ENCODE results near the gene SMC4. TPM values are rescaled to one million over a fixed set of nuclear protein-coding genes. Genes with fewer than 3 reads are reported as not detected.

The SMC4 gene
- total and polyA plus RNA-seq, 10 of the 15 experiments (the other 5 are each of a cell fraction or from before 2014, with no cell fraction given), result 75.6 to 288 (median 136) TPM

DNA sequence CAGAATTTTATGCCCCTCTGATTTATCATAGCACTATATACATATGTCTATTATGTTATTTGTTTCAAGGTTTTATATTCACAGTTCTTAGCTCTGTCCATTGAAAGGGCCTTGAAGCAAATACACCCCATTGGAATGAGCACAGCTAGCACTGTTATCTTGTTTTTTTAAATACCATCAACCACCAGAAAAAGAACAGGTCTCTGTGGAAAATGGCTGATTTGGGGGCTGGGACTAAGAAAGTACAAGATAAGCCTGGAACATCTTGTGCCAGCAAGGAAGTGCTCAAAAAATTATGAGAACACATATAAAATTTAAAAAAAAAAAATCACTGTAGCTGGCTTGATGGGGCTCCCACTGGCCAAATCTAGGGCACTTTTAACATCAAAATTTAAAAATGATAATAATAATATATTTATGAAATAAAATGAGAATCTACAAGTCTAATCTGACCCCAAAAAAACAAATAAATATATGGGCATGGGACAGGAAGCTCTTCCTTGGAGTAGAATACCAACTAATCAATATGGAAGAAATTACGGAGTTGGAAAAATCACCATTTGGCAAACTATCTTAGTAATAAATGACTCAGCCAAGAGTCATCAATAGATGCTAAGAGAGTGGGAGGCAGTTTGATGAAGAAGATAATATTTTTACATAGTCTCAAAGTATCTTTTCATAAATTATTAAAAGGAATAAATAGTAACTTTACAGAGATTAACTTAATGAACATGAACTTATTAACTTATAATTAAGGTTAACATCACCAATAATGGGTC is 20.9 kb upstream of the SMC4 start:
- Histone ChIP-seq H3K27ac (ENCODE audit: control insufficient read depth, insufficient read depth) (no peak overlapping the region), H3K4me3 (no peak overlapping the region), H3K79me2 (ENCODE audit: control insufficient read depth, insufficient read depth, low read length) (no peaks in the 10 kb centered on the region), H3K4me2 (ENCODE audit: control insufficient read depth, insufficient read depth) (no peak overlapping the region), H3K9ac (ENCODE audit: control insufficient read depth, insufficient read depth, low read length) (no peak overlapping the region), H3K4me1 (ENCODE audit: control insufficient read depth, insufficient read depth, low read length) (no peaks in the 10 kb centered on the region), H3K27me3 (replicated peaks in 1 of 2; ENCODE audit: control insufficient read depth in 2 of 2, insufficient read depth in 2 of 2, low read length in 1 of 2) (no peaks in the 10 kb centered on the region), H2AFZ (ENCODE audit: control insufficient read depth, low read depth, low read length) (no peak overlapping the region), H3K36me3 (ENCODE audit: control insufficient read depth in 2 of 2, insufficient read depth in 2 of 2, low read length in 1 of 2) (peaks cover 0 to 4% of the 10 kb centered on the region in 2 experiments; a peak in 1 of 4 replicates), H3K9me3 (replicated peaks; ENCODE audit: control insufficient read depth, insufficient read depth, low read length) (no peaks in the 10 kb centered on the region), H4K20me1 (ENCODE audit: control insufficient read depth, insufficient read depth) (no peaks in the 10 kb centered on the region)
- intact Hi-C loops (cut with micrococcal nuclease; ENCODE audit: unreplicated experiment), result no loop called here
- DNase-seq (ENCODE audit: low read depth, low spot score) (no peak), FAIRE-seq (no peak), ATAC-seq (no peak)
- in situ Hi-C loops (cut with MboI), result no loop called here
- 93% methylated on average over 1 of the region's 1 CpG for WGBS (ENCODE audit: insufficient coverage, insufficient replicate concordance, low lambda C conversion rate, missing lambda C conversion rate)
- BruUV-seq (replicated peaks), result no TSS peak
- ChIA-PET POLR2A (interaction anchor here (0.7 kb wide), 1 partner anchor 860 kb away, joined by 3 read pairs; no protein-coding TSS in a partner anchor), CTCF (interaction anchor here (0.6 to 1.3 kb wide), 2 partner anchors 9 to 135 kb away, joined by 3 to 5 read pairs; no protein-coding TSS in a partner anchor), RAD21 (ENCODE audit: unreplicated experiment) (no interaction called here), SMC1A (ENCODE audit: uncharacterized antibody, unreplicated experiment) (interaction anchor here (0.5 to 1.2 kb wide), 3 partner anchors 9 to 478 kb away, joined by 3 to 4 read pairs (median 4); no protein-coding TSS in a partner anchor)
- TF ChIP-seq RCOR1 (conservative IDR thresholded peaks at IDR 0.05; ENCODE audit: low read depth, low read length) (no peak), SIN3A (IDR thresholded peaks at IDR 0.05; ENCODE audit: low read depth, low read length) (no peak), ZBTB33 (IDR thresholded peaks at IDR 0.05) (no peak), RAD21 (IDR thresholded peaks at IDR 0.05; ENCODE audit: insufficient read depth, low read depth, low read length) (no peak), MEF2A (IDR thresholded peaks at IDR 0.05; ENCODE audit: insufficient read depth, low read depth, low read length) (no peak), RAD51 (IDR thresholded peaks at IDR 0.05) (no peak), JUND (IDR thresholded peaks at IDR 0.05; ENCODE audit: low read depth, low read length) (no peak), ZBED1 (IDR thresholded peaks at IDR 0.05; ENCODE audit: borderline replicate concordance) (no peak), E2F4 (IDR thresholded peaks at IDR 0.05; ENCODE audit: low read depth, low read length) (no peak), MTA3 (IDR thresholded peaks at IDR 0.05; ENCODE audit: borderline replicate concordance, low read length) (no peak), RFX5 (IDR thresholded peaks at IDR 0.05; ENCODE audit: low read depth, low read length) (no peak)
- TF ChIP-seq, protein P1, sequence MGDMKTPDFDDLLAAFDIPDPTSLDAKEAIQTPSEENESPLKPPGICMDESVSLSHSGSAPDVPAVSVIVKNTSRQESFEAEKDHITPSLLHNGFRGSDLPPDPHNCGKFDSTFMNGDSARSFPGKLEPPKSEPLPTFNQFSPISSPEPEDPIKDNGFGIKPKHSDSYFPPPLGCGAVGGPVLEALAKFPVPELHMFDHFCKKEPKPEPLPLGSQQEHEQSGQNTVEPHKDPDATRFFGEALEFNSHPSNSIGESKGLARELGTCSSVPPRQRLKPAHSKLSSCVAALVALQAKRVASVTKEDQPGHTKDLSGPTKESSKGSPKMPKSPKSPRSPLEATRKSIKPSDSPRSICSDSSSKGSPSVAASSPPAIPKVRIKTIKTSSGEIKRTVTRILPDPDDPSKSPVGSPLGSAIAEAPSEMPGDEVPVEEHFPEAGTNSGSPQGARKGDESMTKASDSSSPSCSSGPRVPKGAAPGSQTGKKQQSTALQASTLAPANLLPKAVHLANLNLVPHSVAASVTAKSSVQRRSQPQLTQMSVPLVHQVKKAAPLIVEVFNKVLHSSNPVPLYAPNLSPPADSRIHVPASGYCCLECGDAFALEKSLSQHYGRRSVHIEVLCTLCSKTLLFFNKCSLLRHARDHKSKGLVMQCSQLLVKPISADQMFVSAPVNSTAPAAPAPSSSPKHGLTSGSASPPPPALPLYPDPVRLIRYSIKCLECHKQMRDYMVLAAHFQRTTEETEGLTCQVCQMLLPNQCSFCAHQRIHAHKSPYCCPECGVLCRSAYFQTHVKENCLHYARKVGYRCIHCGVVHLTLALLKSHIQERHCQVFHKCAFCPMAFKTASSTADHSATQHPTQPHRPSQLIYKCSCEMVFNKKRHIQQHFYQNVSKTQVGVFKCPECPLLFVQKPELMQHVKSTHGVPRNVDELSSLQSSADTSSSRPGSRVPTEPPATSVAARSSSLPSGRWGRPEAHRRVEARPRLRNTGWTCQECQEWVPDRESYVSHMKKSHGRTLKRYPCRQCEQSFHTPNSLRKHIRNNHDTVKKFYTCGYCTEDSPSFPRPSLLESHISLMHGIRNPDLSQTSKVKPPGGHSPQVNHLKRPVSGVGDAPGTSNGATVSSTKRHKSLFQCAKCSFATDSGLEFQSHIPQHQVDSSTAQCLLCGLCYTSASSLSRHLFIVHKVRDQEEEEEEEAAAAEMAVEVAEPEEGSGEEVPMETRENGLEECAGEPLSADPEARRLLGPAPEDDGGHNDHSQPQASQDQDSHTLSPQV (IDR thresholded peaks at IDR 0.05), result no peak
- TF ChIP-seq, protein P2, sequence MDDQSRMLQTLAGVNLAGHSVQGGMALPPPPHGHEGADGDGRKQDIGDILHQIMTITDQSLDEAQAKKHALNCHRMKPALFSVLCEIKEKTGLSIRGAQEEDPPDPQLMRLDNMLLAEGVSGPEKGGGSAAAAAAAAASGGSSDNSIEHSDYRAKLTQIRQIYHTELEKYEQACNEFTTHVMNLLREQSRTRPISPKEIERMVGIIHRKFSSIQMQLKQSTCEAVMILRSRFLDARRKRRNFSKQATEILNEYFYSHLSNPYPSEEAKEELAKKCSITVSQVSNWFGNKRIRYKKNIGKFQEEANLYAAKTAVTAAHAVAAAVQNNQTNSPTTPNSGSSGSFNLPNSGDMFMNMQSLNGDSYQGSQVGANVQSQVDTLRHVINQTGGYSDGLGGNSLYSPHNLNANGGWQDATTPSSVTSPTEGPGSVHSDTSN (IDR thresholded peaks at IDR 0.05; ENCODE audit: insufficient replicate concordance, low read depth, low read length), result no peak

Data from GM12878 (cell line).